ENCODE measurements around the gene TMCC2.
"Not testable (repeated sequence)": the region's sequence is repeated elsewhere in the genome, so short reads cannot be mapped to it uniquely, and the experiment has no call there.

TMCC2 gene

GRCh38 chr1:205275916-205276688, 48.4 kb downstream of the TMCC2 start:
- no peak for TF ChIP-seq CTCF (IDR thresholded peaks at IDR 0.05; ENCODE audit: low read depth, low read length)
- H3K4me3 ChIP-seq (replicated peaks in 1 of 2; ENCODE audit: low read depth in 2 of 2, low read length in 2 of 2): no peak overlapping the region
- no peak for DNase-seq (ENCODE audit: low read depth in 2 of 2)

- TF ChIP-seq CTCF (IDR thresholded peaks at IDR 0.05; ENCODE audit: low read depth, low read length): no peak
Observed at GRCh38 chr1:205276689-205277065, 48.9 kb downstream of the TMCC2 start.

GRCh38 chr1:205279986-205280385, 52.2 kb downstream of the TMCC2 start:
- TF ChIP-seq CTCF (IDR thresholded peaks at IDR 0.05; ENCODE audit: low read depth, low read length): no peak
- DNase-seq (ENCODE audit: low read depth in 2 of 2): no peak
- H3K4me3 ChIP-seq (replicated peaks in 1 of 2; ENCODE audit: low read depth in 2 of 2, low read length in 2 of 2): no peak overlapping the region

More at GRCh38 chr1:205276689-205277065, 48.9 kb downstream of the TMCC2 start:
- H3K4me3 ChIP-seq (replicated peaks in 1 of 2; ENCODE audit: low read depth in 2 of 2, low read length in 2 of 2): no peak overlapping the region
- no peak for DNase-seq (ENCODE audit: low read depth in 2 of 2)

GRCh38 chr1:205280666-205281395, 53.1 kb downstream of the TMCC2 start:
- not testable (repeated sequence) for H3K4me3 ChIP-seq (replicated peaks in 1 of 2; ENCODE audit: low read depth in 2 of 2, low read length in 2 of 2); DNase-seq (ENCODE audit: low read depth in 2 of 2)

- TF ChIP-seq CTCF (IDR thresholded peaks at IDR 0.05; ENCODE audit: low read depth, low read length): no peak
- H3K4me3 ChIP-seq (replicated peaks in 1 of 2; ENCODE audit: low read depth in 2 of 2, low read length in 2 of 2): no peak overlapping the region
- DNase-seq (ENCODE audit: low read depth in 2 of 2): no peak
Observed at GRCh38 chr1:205283270-205284147, 55.8 kb downstream of the TMCC2 start.

- TF ChIP-seq CTCF (IDR thresholded peaks at IDR 0.05; ENCODE audit: low read depth, low read length): peak; percentile 9
- no peak overlapping the region for H3K4me3 ChIP-seq (replicated peaks in 1 of 2; ENCODE audit: low read depth in 2 of 2, low read length in 2 of 2)
- DNase-seq (ENCODE audit: low read depth in 2 of 2): peak; percentile 96 to 99
Observed at GRCh38 chr1:205284420-205285144, 56.8 kb downstream of the TMCC2 start.

Measured in cardiac fibroblast (primary cell).